Measurements from ENCODE around the gene METTL3.

Gene METTL3

GRCh38 chr14:21543521-21543960, 32.4 kb upstream of the METTL3 start:
- no peak overlapping the region for H3K4me3 ChIP-seq (ENCODE audit: low read length)
- DNase-seq (ENCODE audit: low read depth): no peak
- TF ChIP-seq, protein P1, sequence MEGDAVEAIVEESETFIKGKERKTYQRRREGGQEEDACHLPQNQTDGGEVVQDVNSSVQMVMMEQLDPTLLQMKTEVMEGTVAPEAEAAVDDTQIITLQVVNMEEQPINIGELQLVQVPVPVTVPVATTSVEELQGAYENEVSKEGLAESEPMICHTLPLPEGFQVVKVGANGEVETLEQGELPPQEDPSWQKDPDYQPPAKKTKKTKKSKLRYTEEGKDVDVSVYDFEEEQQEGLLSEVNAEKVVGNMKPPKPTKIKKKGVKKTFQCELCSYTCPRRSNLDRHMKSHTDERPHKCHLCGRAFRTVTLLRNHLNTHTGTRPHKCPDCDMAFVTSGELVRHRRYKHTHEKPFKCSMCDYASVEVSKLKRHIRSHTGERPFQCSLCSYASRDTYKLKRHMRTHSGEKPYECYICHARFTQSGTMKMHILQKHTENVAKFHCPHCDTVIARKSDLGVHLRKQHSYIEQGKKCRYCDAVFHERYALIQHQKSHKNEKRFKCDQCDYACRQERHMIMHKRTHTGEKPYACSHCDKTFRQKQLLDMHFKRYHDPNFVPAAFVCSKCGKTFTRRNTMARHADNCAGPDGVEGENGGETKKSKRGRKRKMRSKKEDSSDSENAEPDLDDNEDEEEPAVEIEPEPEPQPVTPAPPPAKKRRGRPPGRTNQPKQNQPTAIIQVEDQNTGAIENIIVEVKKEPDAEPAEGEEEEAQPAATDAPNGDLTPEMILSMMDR (conservative IDR thresholded peaks at IDR 0.05; ENCODE audit: low read length): no peak

DNA sequence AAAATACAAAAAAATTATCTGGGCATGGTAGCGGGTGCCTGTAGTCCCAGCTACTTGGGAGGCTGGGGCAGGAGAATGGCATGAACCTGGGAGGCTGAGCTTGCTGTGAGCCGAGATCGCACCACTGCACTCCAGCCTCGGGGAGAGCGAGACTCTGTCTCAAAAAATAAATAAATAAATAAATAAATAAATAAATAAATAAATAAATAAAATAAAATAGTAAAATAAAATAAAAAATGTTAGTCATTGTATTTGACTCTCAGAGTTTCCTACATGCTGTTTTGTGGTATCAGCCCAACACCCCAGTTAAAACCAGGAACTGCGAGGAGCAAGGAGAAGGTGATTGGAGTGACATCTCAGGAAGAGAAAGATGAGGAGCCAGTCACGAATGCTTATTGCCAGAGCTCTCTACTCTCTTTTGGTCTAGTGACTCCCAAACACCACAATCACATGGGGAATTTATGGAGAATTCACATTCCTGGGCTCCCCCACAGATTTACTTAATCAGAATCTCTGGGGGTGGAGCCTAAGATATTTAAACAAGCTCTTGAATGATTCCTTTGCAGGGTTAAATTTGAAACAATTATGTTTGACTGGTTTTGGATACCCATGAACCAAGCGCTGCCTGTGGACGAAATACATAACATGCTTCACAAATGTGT, 30.4 kb upstream of the METTL3 start:
- H3K4me3 ChIP-seq (ENCODE audit: low read length): no peak overlapping the region
- no peak for DNase-seq (ENCODE audit: low read depth)
- TF ChIP-seq, protein P1 (conservative IDR thresholded peaks at IDR 0.05; ENCODE audit: low read length): no peak

GRCh38 chr14:21539189-21539940, 28.2 kb upstream of the METTL3 start:
- no peak overlapping the region for H3K4me3 ChIP-seq (ENCODE audit: low read length)
- DNase-seq (ENCODE audit: low read depth): no peak
- TF ChIP-seq, protein P1 (conservative IDR thresholded peaks at IDR 0.05; ENCODE audit: low read length): no peak

DNA sequence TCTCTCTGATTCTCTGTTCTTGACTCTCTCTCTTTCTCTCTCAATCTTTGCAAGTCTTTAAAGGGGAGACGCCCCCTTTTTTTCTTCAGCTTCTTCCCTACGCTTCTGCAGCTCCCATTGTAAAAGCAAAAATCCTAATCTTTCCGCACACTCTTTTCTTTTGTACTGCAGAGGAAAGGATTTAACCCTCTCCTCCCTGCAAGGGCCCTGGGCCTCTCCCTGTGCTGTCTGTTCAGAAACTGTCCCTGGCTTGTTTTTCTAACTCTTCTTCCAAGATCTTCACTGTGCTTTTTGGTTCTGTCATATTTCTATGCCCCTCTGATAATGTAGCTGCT, 25.9 kb upstream of the METTL3 start:
- H3K4me3 ChIP-seq (ENCODE audit: low read length): no peak overlapping the region
- TF ChIP-seq, protein P1 (conservative IDR thresholded peaks at IDR 0.05; ENCODE audit: low read length): no peak
- DNase-seq (ENCODE audit: low read depth): no peak

DNA sequence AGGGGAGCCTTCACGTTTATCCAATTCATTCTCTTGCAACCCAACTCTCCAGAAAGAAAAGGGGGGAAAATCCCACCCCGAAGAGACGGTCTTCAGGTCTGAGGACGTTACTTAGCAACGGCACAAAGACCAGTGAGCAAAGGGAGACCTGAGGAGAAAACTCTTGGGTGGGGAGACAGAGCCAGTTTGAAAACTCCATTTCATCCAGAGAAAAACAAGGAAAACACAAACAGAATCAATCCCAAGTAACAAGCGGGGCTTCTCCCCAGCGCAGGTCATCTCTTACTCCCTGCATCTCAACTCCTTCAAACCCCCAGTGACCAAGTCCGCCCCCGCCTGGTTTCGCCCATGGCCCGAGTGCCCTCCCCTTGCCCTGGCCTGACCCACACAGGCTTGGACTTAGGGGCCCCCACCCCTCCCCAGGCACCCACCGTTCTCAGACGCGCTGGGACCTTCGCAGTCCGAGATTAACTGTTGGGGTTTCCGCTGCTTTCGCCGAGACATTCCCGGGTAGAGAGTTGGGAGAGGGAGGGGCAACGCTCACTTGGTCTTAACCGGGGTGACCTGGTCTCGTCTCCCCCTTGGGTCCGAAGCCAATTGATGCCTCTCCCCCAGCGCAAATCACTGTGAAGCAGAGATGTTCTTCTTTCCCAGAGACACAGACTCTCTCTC, 25.4 kb upstream of the METTL3 start:
- peak overlapping the region; percentile 18; the same call in 1 of the 2 replicates for H3K4me3 ChIP-seq (ENCODE audit: low read length)
- no peak for DNase-seq (ENCODE audit: low read depth)
- TF ChIP-seq, protein P1 (conservative IDR thresholded peaks at IDR 0.05; ENCODE audit: low read length): no peak

DNA sequence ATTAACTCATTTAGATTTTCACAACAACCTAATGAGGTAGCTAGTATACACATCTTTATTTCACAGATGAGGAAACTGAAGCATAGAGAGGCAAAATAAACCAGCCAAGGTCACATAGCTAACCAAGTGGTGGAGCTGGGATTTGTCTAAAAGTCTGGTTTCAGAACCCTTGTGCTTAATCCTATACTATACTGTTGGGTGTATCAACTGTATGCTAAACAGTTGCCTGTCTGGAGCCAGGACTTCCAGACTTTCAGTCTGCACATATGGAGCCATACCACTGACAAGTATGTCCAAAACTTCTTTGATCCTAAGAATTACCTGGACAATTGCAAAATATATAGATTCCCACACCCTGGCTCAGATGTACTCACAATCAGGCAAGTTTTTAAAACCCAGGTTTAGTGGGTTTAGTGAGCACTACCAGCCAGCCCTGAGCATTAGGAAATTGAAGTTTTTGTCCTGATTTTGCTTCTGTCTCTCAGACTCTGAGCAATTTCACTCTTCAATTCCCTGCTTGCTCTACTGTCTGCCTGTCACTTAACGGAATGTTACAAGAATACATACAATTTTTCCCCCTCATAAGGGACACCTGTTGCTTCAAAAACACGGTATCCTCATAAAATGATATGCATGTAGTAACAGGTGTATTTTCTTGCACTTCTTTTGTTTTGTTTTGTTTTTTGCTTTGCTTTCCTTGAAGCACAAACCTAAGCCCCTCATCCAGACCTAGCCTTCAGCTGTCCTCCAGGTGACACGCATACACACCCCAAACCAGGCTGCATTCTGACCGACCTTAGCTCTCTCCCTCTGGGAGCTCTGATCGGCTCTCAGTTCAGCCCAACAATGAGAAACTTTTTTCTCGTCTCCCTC, 24.6 kb upstream of the METTL3 start:
- TF ChIP-seq, protein P1 (conservative IDR thresholded peaks at IDR 0.05; ENCODE audit: low read length): no peak
- no peak for DNase-seq (ENCODE audit: low read depth)
- no peak overlapping the region for H3K4me3 ChIP-seq (ENCODE audit: low read length)
